ENCODE data around the gene SGSH.
A peak's percentile ranks its signal among the peaks of the same experiment; 100 is the strongest.
"Not testable (repeated sequence)": the region's sequence is repeated elsewhere in the genome, so short reads cannot be mapped to it uniquely, and the experiment has no call there.

Gene SGSH

GRCh38 chr17:80202197-80202596 is 17.9 kb downstream of the SGSH start:
- no peaks in the 10 kb centered on the region for H3K27me3 ChIP-seq (replicated peaks; ENCODE audit: control insufficient read depth, insufficient read depth, low read length)
- no peak for TF ChIP-seq CTCF (IDR thresholded peaks at IDR 0.05; ENCODE audit: insufficient read depth, low read length, poor library complexity, severe bottlenecking)
- H3K4me3 ChIP-seq (replicated peaks; ENCODE audit: low read depth, low read length) = no peak overlapping the region
- no peak for DNase-seq (ENCODE audit: extremely low read depth, insufficient read length)
- no peaks in the 10 kb centered on the region for H3K36me3 ChIP-seq (ENCODE audit: control insufficient read depth, insufficient read depth, low read length)

GRCh38 chr17:80201446-80201845 is 18.7 kb downstream of the SGSH start:
- no peak for TF ChIP-seq CTCF (IDR thresholded peaks at IDR 0.05; ENCODE audit: insufficient read depth, low read length, poor library complexity, severe bottlenecking)
- no peak for DNase-seq (ENCODE audit: extremely low read depth, insufficient read length)
- Histone ChIP-seq H3K4me3 (replicated peaks; ENCODE audit: low read depth, low read length) (no peak overlapping the region), H3K27me3 (replicated peaks; ENCODE audit: control insufficient read depth, insufficient read depth, low read length) (no peaks in the 10 kb centered on the region), H3K36me3 (ENCODE audit: control insufficient read depth, insufficient read depth, low read length) (no peaks in the 10 kb centered on the region)

- DNase-seq (ENCODE audit: extremely low read depth, insufficient read length); H3K4me3 ChIP-seq (replicated peaks; ENCODE audit: low read depth, low read length); H3K27me3 ChIP-seq (replicated peaks; ENCODE audit: control insufficient read depth, insufficient read depth, low read length); H3K36me3 ChIP-seq (ENCODE audit: control insufficient read depth, insufficient read depth, low read length): not testable (repeated sequence)
Measured at GRCh38 chr17:80199295-80199694, 20.8 kb downstream of the SGSH start.

- TF ChIP-seq CTCF (IDR thresholded peaks at IDR 0.05; ENCODE audit: insufficient read depth, low read length, poor library complexity, severe bottlenecking) = no peak
- no peaks in the 10 kb centered on the region for H3K27me3 ChIP-seq (replicated peaks; ENCODE audit: control insufficient read depth, insufficient read depth, low read length)
- H3K36me3 ChIP-seq (ENCODE audit: control insufficient read depth, insufficient read depth, low read length) = no peaks in the 10 kb centered on the region
- no peak for DNase-seq (ENCODE audit: extremely low read depth, insufficient read length)
- no peak overlapping the region for H3K4me3 ChIP-seq (replicated peaks; ENCODE audit: low read depth, low read length)
Measured at GRCh38 chr17:80198144-80198661, 21.9 kb downstream of the SGSH start.

- Histone ChIP-seq H3K4me3 (replicated peaks; ENCODE audit: low read depth, low read length) (no peak overlapping the region), H3K36me3 (ENCODE audit: control insufficient read depth, insufficient read depth, low read length) (no peaks in the 10 kb centered on the region), H3K27me3 (replicated peaks; ENCODE audit: control insufficient read depth, insufficient read depth, low read length) (no peaks in the 10 kb centered on the region)
- no peak for TF ChIP-seq CTCF (IDR thresholded peaks at IDR 0.05; ENCODE audit: insufficient read depth, low read length, poor library complexity, severe bottlenecking)
- no peak for DNase-seq (ENCODE audit: extremely low read depth, insufficient read length)
Measured at GRCh38 chr17:80196652-80197051, 23.5 kb downstream of the SGSH start.

GRCh38 chr17:80195671-80196529 is 24.2 kb downstream of the SGSH start:
- TF ChIP-seq CTCF (IDR thresholded peaks at IDR 0.05; ENCODE audit: insufficient read depth, low read length, poor library complexity, severe bottlenecking) = peak; percentile 96
- Histone ChIP-seq H3K36me3 (ENCODE audit: control insufficient read depth, insufficient read depth, low read length) (no peaks in the 10 kb centered on the region), H3K4me3 (replicated peaks; ENCODE audit: low read depth, low read length) (no peak overlapping the region), H3K27me3 (replicated peaks; ENCODE audit: control insufficient read depth, insufficient read depth, low read length) (no peaks in the 10 kb centered on the region)
- no peak for DNase-seq (ENCODE audit: extremely low read depth, insufficient read length)
